SK-N-SH (cell line): ENCODE data around the gene RGS14. TPM values are rescaled to one million over a fixed set of nuclear protein-coding genes. Genes with fewer than 3 reads are reported as not detected.

ENCODE experiments used
- CTCF ChIA-PET: fragments of 300-600, 350-600 bp; formaldehyde crosslinking; extraction: SDS; loops from one replicate; lab custom pipeline; 2021; lab: Yijun Ruan, JAX
- POLR2A ChIA-PET: fragments of 350-600 bp; sonication (Branson Sonifier 250); formaldehyde crosslinking; extraction: SDS; loops from one replicate; lab custom pipeline; 2020; ENCODE audit warnings: antibody characterized with exemption, inconsistent platforms; lab: Yijun Ruan, JAX
- DNase-seq: peaks from one replicate; pipeline ENCODE4 v3.0.0; 2012
- H2AFZ ChIP-seq: fragments of 200-600 bp; sonication (generic); 2 replicates; pipeline ENCODE4 v1.8.1; 2016; ENCODE audit warnings: antibody characterized with exemption, mild to moderate bottlenecking, low read depth
- H3F3A ChIP-seq: fragments of 200-600 bp; sonication (generic); replicated peaks from 2 replicates; pipeline ENCODE3; 2016; ENCODE audit warnings: antibody characterized with exemption, mild to moderate bottlenecking; ENCODE audit not compliant: insufficient read depth
- H3K27ac ChIP-seq, 2 experiments: fragments of 200-500 bp in 1 of 2; fragments of 200-600 bp in 1 of 2; sonication (Bioruptor generic) in 1 of 2; sonication (generic), shearing (Covaris generic) in 1 of 2; 2 replicates each; pipeline versions ENCODE4 v1.5.1 to v1.6.1; 2014 to 2016; ENCODE audit warnings: low read depth in 2 of 2, inconsistent platforms in 1 of 2, low read length in 1 of 2, mild to moderate bottlenecking in 1 of 2, mixed read lengths in 1 of 2
- H3K27me3 ChIP-seq: fragments of 200-600 bp; sonication (generic), shearing (Covaris generic); 2 replicates; pipeline ENCODE4 v1.6.1; 2016; ENCODE audit warnings: mixed run types; ENCODE audit not compliant: insufficient read depth
- H3K36me3 ChIP-seq, 2 experiments: fragments of 200-500 bp in 1 of 2; fragments of 200-600 bp in 1 of 2; sonication (Bioruptor generic) in 1 of 2; sonication (generic) in 1 of 2; replicated peaks in 1 of 2; 2 replicates each; pipeline versions ENCODE3 to v1.5.1; 2014 to 2016; ENCODE audit warnings: low read length in 1 of 2, mild to moderate bottlenecking in 1 of 2; ENCODE audit not compliant: insufficient read depth in 2 of 2, control insufficient read depth in 1 of 2
- H3K4me1 ChIP-seq, 2 experiments: fragments of 200-500 bp in 1 of 2; fragments of 200-600 bp in 1 of 2; sonication (Bioruptor generic) in 1 of 2; sonication (generic), shearing (Covaris generic) in 1 of 2; 2 replicates each; pipeline versions ENCODE4 v1.5.1 to v1.6.1; 2014 to 2016; ENCODE audit warnings: low read depth in 1 of 2, low read length in 1 of 2, mixed run types in 1 of 2; ENCODE audit not compliant: insufficient read depth in 2 of 2, control insufficient read depth in 1 of 2
- H3K4me2 ChIP-seq: fragments of 200-600 bp; sonication (generic), shearing (Covaris generic); 2 replicates; pipeline ENCODE4 v1.6.1; 2017; ENCODE audit warnings: mixed run types
- H3K4me3 ChIP-seq, 2 experiments: fragments of 200-500 bp in 1 of 2; fragments of 200-600 bp in 1 of 2; sonication (Bioruptor generic) in 1 of 2; sonication (generic), shearing (Covaris generic) in 1 of 2; 2 replicates each; pipeline versions ENCODE4 v1.5.1 to v1.8.1; 2014 to 2016; ENCODE audit warnings: low read depth in 2 of 2, inconsistent platforms in 1 of 2, low read length in 1 of 2, mild to moderate bottlenecking in 1 of 2, mixed read lengths in 1 of 2, moderate library complexity in 1 of 2
- H3K79me2 ChIP-seq: fragments of 200-600 bp; sonication (generic); 2 replicates; pipeline ENCODE4 v1.8.1; 2017; ENCODE audit warnings: mild to moderate bottlenecking; ENCODE audit not compliant: insufficient read depth
- H3K9ac ChIP-seq: fragments of 200-600 bp; sonication (generic); 2 replicates; pipeline ENCODE4 v1.6.1; 2017; ENCODE audit warnings: mixed run types
- H3K9me2 ChIP-seq: fragments of 200-600 bp; sonication (generic); 2 replicates; pipeline ENCODE4 v1.6.1; 2017; ENCODE audit warnings: mixed run types
- H3K9me3 ChIP-seq: fragments of 200-600 bp; sonication (generic); 2 replicates; pipeline ENCODE4 v1.6.1; 2017; ENCODE audit warnings: mixed run types, mild to moderate bottlenecking, moderate library complexity
- H4K20me1 ChIP-seq: fragments of 200-600 bp; sonication (generic); 2 replicates; pipeline ENCODE4 v1.6.1; 2017; ENCODE audit warnings: mild to moderate bottlenecking, mixed run types; ENCODE audit not compliant: insufficient read depth
- ELF1 ChIP-seq: IDR thresholded peaks from 2 replicates; pipeline ENCODE4 v1.4.0; 2012
- EP300 ChIP-seq, 2 experiments: IDR thresholded peaks; 2 replicates each; pipeline versions ENCODE4 v1.4.0 to v1.6.1; 2012; ENCODE audit warnings: borderline replicate concordance in 1 of 2, low read depth in 1 of 2, low read length in 1 of 2
- MAX ChIP-seq: IDR thresholded peaks from 2 replicates; pipeline ENCODE4 v1.4.0; 2012; ENCODE audit warnings: low read depth
- MEF2A ChIP-seq: IDR thresholded peaks from 2 replicates; pipeline ENCODE4 v1.4.0; 2012; ENCODE audit warnings: low read depth, borderline replicate concordance
- NFIC ChIP-seq: IDR thresholded peaks from 2 replicates; pipeline ENCODE4 v1.4.0; 2012; ENCODE audit warnings: borderline replicate concordance
- RXRA ChIP-seq: IDR thresholded peaks from 2 replicates; pipeline ENCODE4 v1.4.0; 2012; ENCODE audit warnings: low read depth, mild to moderate bottlenecking, borderline replicate concordance
- SIN3A ChIP-seq: IDR thresholded peaks from 2 replicates; pipeline ENCODE4 v1.6.1; 2012; ENCODE audit warnings: low read depth, mild to moderate bottlenecking, low read length, moderate library complexity, borderline replicate concordance
- SMC3 ChIP-seq: IDR thresholded peaks from 2 replicates; pipeline ENCODE4 v1.6.1; 2012; ENCODE audit warnings: low read depth, low read length, improper control_type of control experiment
- TAF1 ChIP-seq: IDR thresholded peaks from 2 replicates; pipeline ENCODE4 v1.6.1; 2012; ENCODE audit warnings: low read depth, mild to moderate bottlenecking, low read length, moderate library complexity, borderline replicate concordance
- YY1 ChIP-seq: IDR thresholded peaks from 2 replicates; pipeline ENCODE4 v1.4.0; 2012; ENCODE audit warnings: low read depth, mild to moderate bottlenecking
- WGBS: methylation state at CpG from one replicate; pipeline ENCODE4 v1.1.6; 2017; ENCODE audit warnings: low lambda C conversion rate; 5-methylcytosine and 5-hydroxymethylcytosine counted together
- polyA plus RNA-seq, 3 experiments: library from polyadenylated mRNA; depleted of rRNA; stranded (reverse); fragments of >200 nt; gene quantifications; 2 replicates each; pipeline ENCODE4 v1.2.3, GENCODE V29; 2012
- TF ChIP-seq, protein P1 (sequence below): IDR thresholded peaks from 2 replicates; pipeline ENCODE4; 2012
- TF ChIP-seq, protein P2 (sequence below): IDR thresholded peaks from 2 replicates; pipeline ENCODE4 v1.6.1; 2012; ENCODE audit warnings: mild to moderate bottlenecking, low read depth, low read length, moderate library complexity
- TF ChIP-seq, protein P3 (sequence below): fragments of 200-600 bp; sonication (generic); IDR thresholded peaks from 2 replicates; pipeline ENCODE4 v1.6.1; 2017; ENCODE audit warnings: antibody characterized with exemption, mild to moderate bottlenecking, moderate library complexity
- TF ChIP-seq, protein P4 (sequence below): fragments of 150-350 bp; IDR thresholded peaks from 2 replicates; pipeline ENCODE4 v1.6.1; 2017; ENCODE audit warnings: antibody characterized with exemption, low read length, low read depth, borderline replicate concordance

The RGS14 gene
- polyA plus RNA-seq, 1 of the 3 experiments (the other 2 are of a cell fraction), result 26.5 TPM

DNA sequence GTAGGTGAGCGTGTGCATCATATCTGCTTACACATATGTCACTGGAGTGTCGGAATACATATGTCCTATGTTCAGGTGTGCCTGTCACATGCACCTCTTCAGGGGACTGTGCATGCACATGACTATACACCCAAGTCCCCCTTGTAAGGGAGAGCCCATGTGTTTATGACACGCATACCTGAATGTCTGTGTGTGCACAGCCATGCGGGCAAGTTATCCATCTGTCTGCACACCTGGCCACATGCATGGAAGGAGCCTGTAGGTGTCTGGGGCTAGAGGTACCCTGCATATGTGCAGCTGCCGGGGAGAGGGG lies 622 bp upstream of the RGS14 start:
- Histone ChIP-seq H3K27me3 (no peaks in the 10 kb centered on the region), H2AFZ (no peak overlapping the region), H3K9ac (no peak overlapping the region), H4K20me1 (no peaks in the 10 kb centered on the region), H3K27ac (no peak overlapping the region), H3K9me2 (no peaks in the 10 kb centered on the region), H3K9me3 (no peaks in the 10 kb centered on the region), H3K79me2 (no peaks in the 10 kb centered on the region), H3K4me3 (no peak overlapping the region), H3F3A (no peaks in the 10 kb centered on the region), H3K4me2 (no peak overlapping the region), H3K36me3 (no peaks in the 10 kb centered on the region), H3K4me1 (peaks cover 0 to 8% of the 10 kb centered on the region in 2 experiments; a peak in 1 of 4 replicates)
- CTCF ChIA-PET, result interaction anchor here (2.2 kb wide), 1 partner anchor 39 kb away, joined by 7 read pairs; no protein-coding TSS in a partner anchor
- POLR2A ChIA-PET, result no interaction called here
- WGBS, result 94% methylated on average over 4 of the region's 5 CpGs
- TF ChIP-seq SMC3 (no peak), EP300 (IDR thresholded peaks at IDR 0.05; ENCODE audit: borderline replicate concordance in 1 of 2, low read depth in 1 of 2, low read length in 1 of 2) (no peak), YY1 (no peak), NFIC (no peak), MAX (no peak), MEF2A (no peak), ELF1 (no peak), TAF1 (no peak), SIN3A (no peak), RXRA (no peak)
- TF ChIP-seq, protein P1, sequence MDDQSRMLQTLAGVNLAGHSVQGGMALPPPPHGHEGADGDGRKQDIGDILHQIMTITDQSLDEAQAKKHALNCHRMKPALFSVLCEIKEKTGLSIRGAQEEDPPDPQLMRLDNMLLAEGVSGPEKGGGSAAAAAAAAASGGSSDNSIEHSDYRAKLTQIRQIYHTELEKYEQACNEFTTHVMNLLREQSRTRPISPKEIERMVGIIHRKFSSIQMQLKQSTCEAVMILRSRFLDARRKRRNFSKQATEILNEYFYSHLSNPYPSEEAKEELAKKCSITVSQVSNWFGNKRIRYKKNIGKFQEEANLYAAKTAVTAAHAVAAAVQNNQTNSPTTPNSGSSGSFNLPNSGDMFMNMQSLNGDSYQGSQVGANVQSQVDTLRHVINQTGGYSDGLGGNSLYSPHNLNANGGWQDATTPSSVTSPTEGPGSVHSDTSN, result no peak
- TF ChIP-seq, protein P2, sequence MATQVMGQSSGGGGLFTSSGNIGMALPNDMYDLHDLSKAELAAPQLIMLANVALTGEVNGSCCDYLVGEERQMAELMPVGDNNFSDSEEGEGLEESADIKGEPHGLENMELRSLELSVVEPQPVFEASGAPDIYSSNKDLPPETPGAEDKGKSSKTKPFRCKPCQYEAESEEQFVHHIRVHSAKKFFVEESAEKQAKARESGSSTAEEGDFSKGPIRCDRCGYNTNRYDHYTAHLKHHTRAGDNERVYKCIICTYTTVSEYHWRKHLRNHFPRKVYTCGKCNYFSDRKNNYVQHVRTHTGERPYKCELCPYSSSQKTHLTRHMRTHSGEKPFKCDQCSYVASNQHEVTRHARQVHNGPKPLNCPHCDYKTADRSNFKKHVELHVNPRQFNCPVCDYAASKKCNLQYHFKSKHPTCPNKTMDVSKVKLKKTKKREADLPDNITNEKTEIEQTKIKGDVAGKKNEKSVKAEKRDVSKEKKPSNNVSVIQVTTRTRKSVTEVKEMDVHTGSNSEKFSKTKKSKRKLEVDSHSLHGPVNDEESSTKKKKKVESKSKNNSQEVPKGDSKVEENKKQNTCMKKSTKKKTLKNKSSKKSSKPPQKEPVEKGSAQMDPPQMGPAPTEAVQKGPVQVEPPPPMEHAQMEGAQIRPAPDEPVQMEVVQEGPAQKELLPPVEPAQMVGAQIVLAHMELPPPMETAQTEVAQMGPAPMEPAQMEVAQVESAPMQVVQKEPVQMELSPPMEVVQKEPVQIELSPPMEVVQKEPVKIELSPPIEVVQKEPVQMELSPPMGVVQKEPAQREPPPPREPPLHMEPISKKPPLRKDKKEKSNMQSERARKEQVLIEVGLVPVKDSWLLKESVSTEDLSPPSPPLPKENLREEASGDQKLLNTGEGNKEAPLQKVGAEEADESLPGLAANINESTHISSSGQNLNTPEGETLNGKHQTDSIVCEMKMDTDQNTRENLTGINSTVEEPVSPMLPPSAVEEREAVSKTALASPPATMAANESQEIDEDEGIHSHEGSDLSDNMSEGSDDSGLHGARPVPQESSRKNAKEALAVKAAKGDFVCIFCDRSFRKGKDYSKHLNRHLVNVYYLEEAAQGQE, result no peak
- TF ChIP-seq, protein P3, sequence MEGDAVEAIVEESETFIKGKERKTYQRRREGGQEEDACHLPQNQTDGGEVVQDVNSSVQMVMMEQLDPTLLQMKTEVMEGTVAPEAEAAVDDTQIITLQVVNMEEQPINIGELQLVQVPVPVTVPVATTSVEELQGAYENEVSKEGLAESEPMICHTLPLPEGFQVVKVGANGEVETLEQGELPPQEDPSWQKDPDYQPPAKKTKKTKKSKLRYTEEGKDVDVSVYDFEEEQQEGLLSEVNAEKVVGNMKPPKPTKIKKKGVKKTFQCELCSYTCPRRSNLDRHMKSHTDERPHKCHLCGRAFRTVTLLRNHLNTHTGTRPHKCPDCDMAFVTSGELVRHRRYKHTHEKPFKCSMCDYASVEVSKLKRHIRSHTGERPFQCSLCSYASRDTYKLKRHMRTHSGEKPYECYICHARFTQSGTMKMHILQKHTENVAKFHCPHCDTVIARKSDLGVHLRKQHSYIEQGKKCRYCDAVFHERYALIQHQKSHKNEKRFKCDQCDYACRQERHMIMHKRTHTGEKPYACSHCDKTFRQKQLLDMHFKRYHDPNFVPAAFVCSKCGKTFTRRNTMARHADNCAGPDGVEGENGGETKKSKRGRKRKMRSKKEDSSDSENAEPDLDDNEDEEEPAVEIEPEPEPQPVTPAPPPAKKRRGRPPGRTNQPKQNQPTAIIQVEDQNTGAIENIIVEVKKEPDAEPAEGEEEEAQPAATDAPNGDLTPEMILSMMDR, result no peak
- TF ChIP-seq, protein P4, sequence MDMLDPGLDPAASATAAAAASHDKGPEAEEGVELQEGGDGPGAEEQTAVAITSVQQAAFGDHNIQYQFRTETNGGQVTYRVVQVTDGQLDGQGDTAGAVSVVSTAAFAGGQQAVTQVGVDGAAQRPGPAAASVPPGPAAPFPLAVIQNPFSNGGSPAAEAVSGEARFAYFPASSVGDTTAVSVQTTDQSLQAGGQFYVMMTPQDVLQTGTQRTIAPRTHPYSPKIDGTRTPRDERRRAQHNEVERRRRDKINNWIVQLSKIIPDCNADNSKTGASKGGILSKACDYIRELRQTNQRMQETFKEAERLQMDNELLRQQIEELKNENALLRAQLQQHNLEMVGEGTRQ, result no peak
- no peak for DNase-seq
